Breast epithelium (tissue), 4 donors: ENCODE results near the gene GPR142. TPM values are rescaled to one million over a fixed set of nuclear protein-coding genes. Genes with fewer than 3 reads are reported as not detected.

ENCODE experiments used
- DNase-seq, 2 donors: peaks; one replicate each; pipeline ENCODE4 v3.0.0-alpha.2; 2019; ENCODE audit warnings: low spot score in 2 of 2
- H3K27ac ChIP-seq, 2 donors: fragments of 200-600 bp; sonication (generic) in 1 of 2; one replicate each; pipeline ENCODE4 v1.5.1; 2016 to 2019; ENCODE audit warnings: mild to moderate bottlenecking in 1 of 2
- H3K27me3 ChIP-seq, 2 donors: fragments of 200-600 bp; sonication (generic) in 1 of 2; one replicate each; pipeline versions ENCODE4 v1.5.1 to v1.6.0; 2017 to 2019; ENCODE audit warnings: control low read depth in 1 of 2, mild to moderate bottlenecking in 1 of 2
- H3K36me3 ChIP-seq: fragments of 200-600 bp; one replicate; pipeline ENCODE4 v1.5.1; 2019
- H3K4me1 ChIP-seq, 2 donors: fragments of 200-600 bp; sonication (generic); one replicate each; pipeline ENCODE4 v1.5.1; 2016 to 2019; ENCODE audit warnings: control low read depth in 1 of 2
- H3K4me3 ChIP-seq, 3 donors: fragments of 200-600 bp; sonication (generic); 1 replicate in 2 of 3; 2 replicates in 1 of 3; pipeline ENCODE4 v1.5.1; 2016 to 2019; ENCODE audit warnings: mild to moderate bottlenecking in 3 of 3, moderate library complexity in 2 of 3
- H3K9me3 ChIP-seq, 2 donors: fragments of 200-600 bp; sonication (generic) in 1 of 2; one replicate each; pipeline ENCODE4 v1.5.1; 2016 to 2019; ENCODE audit warnings: control low read depth in 1 of 2
- POLR2A ChIP-seq: fragments of 450-650 bp; IDR thresholded peaks from one replicate; pipeline ENCODE4 v1.6.1; 2016; ENCODE audit warnings: antibody characterized with exemption, mild to moderate bottlenecking, moderate library complexity
- POLR2AphosphoS5 ChIP-seq, 3 donors: sonication (generic); formaldehyde crosslinking; IDR thresholded peaks; one replicate each; pipeline ENCODE4 v1.6.1; 2017; ENCODE audit warnings: antibody characterized with exemption in 3 of 3
- intact Hi-C: fragments of 100-400 bp; cut with DNase I; formaldehyde crosslinking; loops from one replicate; pipeline ENCODE4 v1.15.1; 2023; ENCODE audit warnings: low total_unique reads
- total RNA-seq, 3 donors: library from RNA; depleted of rRNA; stranded (reverse); fragments of >200 nt; gene quantifications; one replicate each; pipeline ENCODE4 v1.1.0, GENCODE V29; 2016
- TF ChIP-seq, protein P1 (sequence below), 3 donors: fragments of 450-650 bp; IDR thresholded peaks; one replicate each; pipeline ENCODE4 v1.5.1; 2016 to 2017; ENCODE audit warnings: antibody characterized with exemption in 3 of 3, mild to moderate bottlenecking in 3 of 3, moderate library complexity in 3 of 3

Gene GPR142
- total RNA-seq, 3 donors from 2014 or later: not detected

DNA sequence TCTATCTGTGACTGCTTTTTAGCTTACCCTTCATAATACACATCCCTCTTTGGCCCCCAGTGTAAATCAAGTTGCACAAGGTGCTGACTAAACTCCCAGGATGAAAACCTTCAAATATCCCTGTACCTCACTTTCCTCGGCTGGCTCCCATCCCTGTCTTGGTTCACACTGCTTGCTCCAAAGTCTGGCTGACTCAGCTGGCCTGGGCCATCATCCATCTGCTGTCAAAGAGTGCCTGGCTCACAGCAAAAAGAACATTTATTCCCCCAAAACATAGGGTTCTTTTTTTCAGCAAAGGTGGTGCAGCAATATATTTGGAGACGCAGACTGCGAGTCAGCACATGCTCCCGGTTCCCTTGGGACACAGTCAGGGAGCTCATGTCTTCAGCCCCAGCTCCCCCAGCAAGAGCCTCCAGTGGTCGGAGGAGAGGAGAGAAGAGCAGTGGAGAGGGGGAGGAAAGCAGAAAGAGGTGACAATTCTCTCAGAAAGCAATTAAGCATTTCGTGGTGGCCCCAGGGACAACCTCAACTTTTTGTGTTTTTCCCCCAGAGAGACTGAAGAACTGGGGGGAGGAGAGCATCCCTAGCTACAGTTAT, 26.1 kb downstream of the GPR142 start:
- no peak for TF ChIP-seq POLR2A
- TF ChIP-seq POLR2AphosphoS5 (IDR thresholded peaks at IDR 0.05): no peak
- TF ChIP-seq, protein P1, sequence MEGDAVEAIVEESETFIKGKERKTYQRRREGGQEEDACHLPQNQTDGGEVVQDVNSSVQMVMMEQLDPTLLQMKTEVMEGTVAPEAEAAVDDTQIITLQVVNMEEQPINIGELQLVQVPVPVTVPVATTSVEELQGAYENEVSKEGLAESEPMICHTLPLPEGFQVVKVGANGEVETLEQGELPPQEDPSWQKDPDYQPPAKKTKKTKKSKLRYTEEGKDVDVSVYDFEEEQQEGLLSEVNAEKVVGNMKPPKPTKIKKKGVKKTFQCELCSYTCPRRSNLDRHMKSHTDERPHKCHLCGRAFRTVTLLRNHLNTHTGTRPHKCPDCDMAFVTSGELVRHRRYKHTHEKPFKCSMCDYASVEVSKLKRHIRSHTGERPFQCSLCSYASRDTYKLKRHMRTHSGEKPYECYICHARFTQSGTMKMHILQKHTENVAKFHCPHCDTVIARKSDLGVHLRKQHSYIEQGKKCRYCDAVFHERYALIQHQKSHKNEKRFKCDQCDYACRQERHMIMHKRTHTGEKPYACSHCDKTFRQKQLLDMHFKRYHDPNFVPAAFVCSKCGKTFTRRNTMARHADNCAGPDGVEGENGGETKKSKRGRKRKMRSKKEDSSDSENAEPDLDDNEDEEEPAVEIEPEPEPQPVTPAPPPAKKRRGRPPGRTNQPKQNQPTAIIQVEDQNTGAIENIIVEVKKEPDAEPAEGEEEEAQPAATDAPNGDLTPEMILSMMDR (IDR thresholded peaks at IDR 0.05): no peak
- H3K36me3 ChIP-seq: no peaks in the 10 kb centered on the region
- H3K9me3 ChIP-seq: no peaks in the 10 kb centered on the region
- no peaks in the 10 kb centered on the region for H3K27me3 ChIP-seq
- DNase-seq: no peak
- no peak overlapping the region for H3K27ac ChIP-seq
- H3K4me3 ChIP-seq: no peak overlapping the region
- no peaks in the 10 kb centered on the region for H3K4me1 ChIP-seq
- intact Hi-C loops: no loop called here

DNA sequence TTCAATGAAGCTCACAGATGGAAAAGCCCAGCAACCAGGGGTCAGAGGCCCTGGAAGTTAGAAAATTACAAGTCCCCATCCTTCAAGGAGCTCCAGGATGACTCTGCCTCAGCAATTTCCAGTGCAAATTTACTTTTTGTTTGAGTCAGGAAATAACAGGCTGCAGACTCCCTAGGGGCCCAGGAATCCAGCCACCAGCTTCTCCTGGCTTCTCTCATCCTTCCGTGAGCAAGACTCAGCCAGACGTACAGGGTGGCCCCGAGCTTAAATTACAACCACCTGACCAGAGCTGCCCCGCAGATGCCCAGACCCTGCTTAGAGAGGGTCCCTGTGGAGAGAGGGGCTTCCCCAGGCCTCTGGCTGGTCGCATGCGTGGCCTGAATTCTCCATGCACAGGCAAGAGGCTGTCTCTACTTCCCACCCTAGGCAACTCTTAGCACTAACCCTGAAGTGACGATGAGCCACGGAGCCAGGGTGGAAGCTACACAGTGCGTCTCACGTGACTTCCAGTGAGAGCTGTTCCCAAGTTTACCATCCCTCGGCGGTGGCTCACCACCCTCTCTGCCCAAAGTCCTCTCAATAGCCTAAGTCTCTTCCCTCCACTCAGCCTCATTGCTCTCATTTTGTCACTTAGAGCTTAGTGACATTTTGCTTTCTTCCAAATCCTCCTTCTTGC, 27.1 kb downstream of the GPR142 start:
- Histone ChIP-seq H3K4me1 (no peaks in the 10 kb centered on the region), H3K27me3 (no peaks in the 10 kb centered on the region), H3K36me3 (no peaks in the 10 kb centered on the region), H3K4me3 (no peak overlapping the region), H3K27ac (peak overlapping the region; percentile 43 to 60), H3K9me3 (no peaks in the 10 kb centered on the region)
- intact Hi-C loops: no loop called here
- DNase-seq: no peak
- TF ChIP-seq, protein P1 (IDR thresholded peaks at IDR 0.05): no peak
- TF ChIP-seq POLR2AphosphoS5 (IDR thresholded peaks at IDR 0.05) (no peak), POLR2A (no peak)

DNA sequence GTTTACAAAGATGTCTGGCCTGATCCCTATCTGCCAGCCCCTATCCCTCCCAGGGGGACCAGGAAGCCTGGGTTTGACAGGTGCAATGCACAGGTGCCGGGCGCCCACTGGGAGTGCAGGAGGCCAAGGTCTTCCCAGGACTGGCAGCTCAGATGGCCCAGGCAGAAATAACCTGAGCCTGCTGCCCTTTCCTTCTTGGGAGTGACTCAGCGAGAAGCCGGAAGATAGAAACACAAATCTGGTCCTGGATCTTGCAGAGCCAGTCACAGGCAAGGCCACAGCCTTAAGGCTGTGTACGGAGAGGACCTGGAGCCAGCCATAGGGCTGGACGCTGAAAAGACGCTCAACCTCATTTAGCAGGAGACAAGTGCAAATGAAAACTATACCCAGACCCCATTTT, 27.7 kb downstream of the GPR142 start:
- Histone ChIP-seq H3K4me3 (no peak overlapping the region), H3K36me3 (no peaks in the 10 kb centered on the region), H3K4me1 (no peaks in the 10 kb centered on the region), H3K9me3 (no peaks in the 10 kb centered on the region), H3K27ac (peak overlapping the region; percentile 43 to 60), H3K27me3 (no peaks in the 10 kb centered on the region)
- intact Hi-C loops: no loop called here
- TF ChIP-seq, protein P1 (IDR thresholded peaks at IDR 0.05): no peak
- no peak for TF ChIP-seq POLR2AphosphoS5 (IDR thresholded peaks at IDR 0.05)
- no peak for TF ChIP-seq POLR2A
- peak; percentile 27 to 57 for DNase-seq

DNA sequence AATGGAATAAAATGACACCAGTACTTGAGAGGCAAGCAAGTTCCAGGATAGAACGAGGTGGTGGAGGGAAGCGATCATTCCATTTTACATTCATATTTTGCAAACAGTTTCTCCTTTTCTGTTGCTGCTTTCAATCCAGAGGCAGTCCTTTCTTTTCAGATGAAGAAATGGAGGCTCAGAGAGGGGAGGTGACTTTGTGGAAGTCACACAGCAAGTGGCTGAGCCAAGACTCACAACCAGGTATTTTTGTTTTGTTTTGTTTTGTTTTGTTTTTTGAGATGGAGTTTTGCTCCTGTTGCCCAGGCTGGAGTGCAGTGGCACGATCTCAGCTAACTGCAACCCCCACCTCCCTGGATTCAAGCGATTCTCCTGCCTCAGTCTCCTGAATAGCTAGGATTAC, 29.3 kb downstream of the GPR142 start:
- no peak for DNase-seq
- no peak for TF ChIP-seq POLR2AphosphoS5 (IDR thresholded peaks at IDR 0.05)
- TF ChIP-seq, protein P1 (IDR thresholded peaks at IDR 0.05): no peak
- TF ChIP-seq POLR2A: no peak
- H3K9me3 ChIP-seq: no peaks in the 10 kb centered on the region
- no peaks in the 10 kb centered on the region for H3K36me3 ChIP-seq
- no peak overlapping the region for H3K4me3 ChIP-seq
- H3K27ac ChIP-seq: no peak overlapping the region
- intact Hi-C loops: no loop called here
- H3K4me1 ChIP-seq: no peaks in the 10 kb centered on the region
- no peaks in the 10 kb centered on the region for H3K27me3 ChIP-seq

DNA sequence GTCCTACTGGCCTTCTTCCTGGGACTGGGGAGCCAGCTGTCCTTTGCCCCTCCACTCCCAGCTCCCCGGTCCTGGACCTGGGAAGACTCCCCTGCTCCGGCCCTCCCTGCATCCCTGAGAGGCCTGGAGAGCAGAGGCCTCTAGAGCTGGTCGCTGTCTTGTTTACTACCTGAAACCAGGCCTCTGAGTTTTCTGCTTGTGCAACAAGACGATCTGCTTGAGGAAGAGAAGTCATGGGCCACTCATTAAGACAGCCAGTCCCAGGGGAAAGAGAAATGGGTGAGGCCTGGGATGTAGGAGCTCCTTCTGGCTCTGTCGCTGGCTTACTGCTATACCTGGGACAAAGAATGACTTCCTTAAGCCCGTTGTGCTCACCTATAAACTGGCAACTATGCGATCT, 34.7 kb downstream of the GPR142 start:
- DNase-seq: no peak
- Histone ChIP-seq H3K36me3 (no peaks in the 10 kb centered on the region), H3K9me3 (no peaks in the 10 kb centered on the region), H3K27me3 (no peaks in the 10 kb centered on the region), H3K4me1 (no peaks in the 10 kb centered on the region), H3K4me3 (no peak overlapping the region), H3K27ac (no peak overlapping the region)
- intact Hi-C loops: no loop called here
- TF ChIP-seq, protein P1 (IDR thresholded peaks at IDR 0.05): no peak
- TF ChIP-seq POLR2AphosphoS5 (IDR thresholded peaks at IDR 0.05): no peak
- no peak for TF ChIP-seq POLR2A
